Uterus (tissue), 2 donors: Measurements from ENCODE around the gene IGF2R.

Experiments used
- CTCF ChIP-seq, 4 experiments: fragments of 200-600 bp in 2 of 4; fragments of 450-650 bp in 2 of 4; sonication (generic) in 2 of 4; IDR thresholded peaks; one replicate each; pipeline ENCODE4 v1.5.1; 2016 to 2019; ENCODE audit warnings: antibody characterized with exemption in 4 of 4, mild to moderate bottlenecking in 2 of 4, moderate library complexity in 1 of 4
- POLR2A ChIP-seq, 2 donors: fragments of 450-650 bp; IDR thresholded peaks; one replicate each; pipeline ENCODE4 v1.6.1; 2016; ENCODE audit warnings: antibody characterized with exemption in 2 of 2, mild to moderate bottlenecking in 1 of 2, moderate library complexity in 1 of 2

- no peak for TF ChIP-seq CTCF (IDR thresholded peaks at IDR 0.05)
- TF ChIP-seq POLR2A (IDR thresholded peaks at IDR 0.05) = no peak
These were observed 142.9 kb downstream of the IGF2R start for GRCh38 chr6:160111806-160112205.
